SK-N-SH (cell line): ENCODE results near the gene CENPT.

ENCODE experiments used
- CHD2 ChIP-seq: fragments of 150-350 bp; IDR thresholded peaks from 2 replicates; pipeline ENCODE4 v1.6.1; 2018; ENCODE audit warnings: low read length; ENCODE audit not compliant: partially characterized antibody
- EZH2phosphoT487 ChIP-seq: fragments of 200-600 bp; sonication (generic); IDR thresholded peaks from 2 replicates; pipeline ENCODE4 v1.6.1; 2017; ENCODE audit warnings: low read depth, mixed run types, mild to moderate bottlenecking, antibody characterized with exemption, moderate library complexity, borderline replicate concordance
- FOXM1 ChIP-seq: IDR thresholded peaks from 2 replicates; pipeline ENCODE4 v1.4.0; 2012; ENCODE audit warnings: low read depth, mild to moderate bottlenecking
- POLR2AphosphoS5 ChIP-seq: IDR thresholded peaks from 2 replicates; pipeline ENCODE4 v1.6.1; 2012; ENCODE audit warnings: low read depth, low read length
- RAD21 ChIP-seq: IDR thresholded peaks from 2 replicates; pipeline ENCODE4 v1.6.1; 2012; ENCODE audit warnings: mild to moderate bottlenecking, low read length
- REST ChIP-seq: IDR thresholded peaks from 2 replicates; pipeline ENCODE4 v1.6.1; 2012; ENCODE audit warnings: mild to moderate bottlenecking, low read depth, low read length, moderate library complexity
- RFX5 ChIP-seq: IDR thresholded peaks from 2 replicates; pipeline ENCODE4 v1.6.1; 2012; ENCODE audit warnings: mild to moderate bottlenecking, improper control_type of control experiment, low read length
- TCF12 ChIP-seq: IDR thresholded peaks from 2 replicates; pipeline ENCODE4 v1.4.0; 2012
- TF ChIP-seq, protein P1 (sequence below): IDR thresholded peaks from 2 replicates; pipeline ENCODE4 v1.4.0; 2012; ENCODE audit warnings: low read depth, borderline replicate concordance
- TF ChIP-seq, protein P2 (sequence below): fragments of 200-600 bp; sonication (generic); IDR thresholded peaks from 2 replicates; pipeline ENCODE4 v1.6.1; 2017; ENCODE audit warnings: antibody characterized with exemption, mild to moderate bottlenecking, moderate library complexity
- TF ChIP-seq, protein P3 (sequence below): IDR thresholded peaks from 2 replicates; pipeline ENCODE4 v1.4.0; 2012; ENCODE audit warnings: low read depth, borderline replicate concordance

DNA sequence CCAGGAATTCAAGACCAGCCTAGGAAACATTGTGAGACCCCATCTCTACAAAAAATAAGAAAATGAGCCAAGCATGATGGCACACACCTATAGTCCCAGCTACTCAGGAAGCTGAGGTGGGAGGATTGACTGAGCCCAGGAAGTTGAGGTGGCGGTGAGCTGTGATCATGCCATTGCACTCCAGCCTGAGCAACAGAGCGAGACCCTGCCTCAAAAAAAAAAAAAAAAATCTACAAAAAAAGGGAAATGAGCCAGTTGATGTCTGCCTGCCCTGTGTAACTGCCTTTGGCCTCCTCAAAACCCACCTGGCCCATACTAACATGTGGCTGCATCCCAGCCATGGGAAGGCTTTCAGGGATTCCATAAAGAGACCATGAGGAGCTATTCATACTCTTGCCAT, 45.6 kb downstream of the CENPT start:
- TF ChIP-seq, protein P1, sequence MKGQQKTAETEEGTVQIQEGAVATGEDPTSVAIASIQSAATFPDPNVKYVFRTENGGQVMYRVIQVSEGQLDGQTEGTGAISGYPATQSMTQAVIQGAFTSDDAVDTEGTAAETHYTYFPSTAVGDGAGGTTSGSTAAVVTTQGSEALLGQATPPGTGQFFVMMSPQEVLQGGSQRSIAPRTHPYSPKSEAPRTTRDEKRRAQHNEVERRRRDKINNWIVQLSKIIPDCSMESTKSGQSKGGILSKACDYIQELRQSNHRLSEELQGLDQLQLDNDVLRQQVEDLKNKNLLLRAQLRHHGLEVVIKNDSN, result no peak
- TF ChIP-seq, protein P2, sequence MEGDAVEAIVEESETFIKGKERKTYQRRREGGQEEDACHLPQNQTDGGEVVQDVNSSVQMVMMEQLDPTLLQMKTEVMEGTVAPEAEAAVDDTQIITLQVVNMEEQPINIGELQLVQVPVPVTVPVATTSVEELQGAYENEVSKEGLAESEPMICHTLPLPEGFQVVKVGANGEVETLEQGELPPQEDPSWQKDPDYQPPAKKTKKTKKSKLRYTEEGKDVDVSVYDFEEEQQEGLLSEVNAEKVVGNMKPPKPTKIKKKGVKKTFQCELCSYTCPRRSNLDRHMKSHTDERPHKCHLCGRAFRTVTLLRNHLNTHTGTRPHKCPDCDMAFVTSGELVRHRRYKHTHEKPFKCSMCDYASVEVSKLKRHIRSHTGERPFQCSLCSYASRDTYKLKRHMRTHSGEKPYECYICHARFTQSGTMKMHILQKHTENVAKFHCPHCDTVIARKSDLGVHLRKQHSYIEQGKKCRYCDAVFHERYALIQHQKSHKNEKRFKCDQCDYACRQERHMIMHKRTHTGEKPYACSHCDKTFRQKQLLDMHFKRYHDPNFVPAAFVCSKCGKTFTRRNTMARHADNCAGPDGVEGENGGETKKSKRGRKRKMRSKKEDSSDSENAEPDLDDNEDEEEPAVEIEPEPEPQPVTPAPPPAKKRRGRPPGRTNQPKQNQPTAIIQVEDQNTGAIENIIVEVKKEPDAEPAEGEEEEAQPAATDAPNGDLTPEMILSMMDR, result no peak
- no peak for TF ChIP-seq EZH2phosphoT487
- TF ChIP-seq REST, result no peak
- TF ChIP-seq TCF12, result no peak
- TF ChIP-seq RAD21, result no peak
- TF ChIP-seq RFX5, result no peak
- no peak for TF ChIP-seq CHD2
- TF ChIP-seq, protein P3, sequence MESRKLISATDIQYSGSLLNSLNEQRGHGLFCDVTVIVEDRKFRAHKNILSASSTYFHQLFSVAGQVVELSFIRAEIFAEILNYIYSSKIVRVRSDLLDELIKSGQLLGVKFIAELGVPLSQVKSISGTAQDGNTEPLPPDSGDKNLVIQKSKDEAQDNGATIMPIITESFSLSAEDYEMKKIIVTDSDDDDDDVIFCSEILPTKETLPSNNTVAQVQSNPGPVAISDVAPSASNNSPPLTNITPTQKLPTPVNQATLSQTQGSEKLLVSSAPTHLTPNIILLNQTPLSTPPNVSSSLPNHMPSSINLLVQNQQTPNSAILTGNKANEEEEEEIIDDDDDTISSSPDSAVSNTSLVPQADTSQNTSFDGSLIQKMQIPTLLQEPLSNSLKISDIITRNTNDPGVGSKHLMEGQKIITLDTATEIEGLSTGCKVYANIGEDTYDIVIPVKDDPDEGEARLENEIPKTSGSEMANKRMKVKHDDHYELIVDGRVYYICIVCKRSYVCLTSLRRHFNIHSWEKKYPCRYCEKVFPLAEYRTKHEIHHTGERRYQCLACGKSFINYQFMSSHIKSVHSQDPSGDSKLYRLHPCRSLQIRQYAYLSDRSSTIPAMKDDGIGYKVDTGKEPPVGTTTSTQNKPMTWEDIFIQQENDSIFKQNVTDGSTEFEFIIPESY, result no peak
- no peak for TF ChIP-seq POLR2AphosphoS5
- TF ChIP-seq FOXM1, result no peak
